Activated CD8-positive, alpha-beta memory T cell treated with anti-CD3 and anti-CD28 coated beads, Interleukin-2, amount 10 ng/mL, durations not matched to agents 7 days and 5 days (primary cell): Measurements from ENCODE around the gene DMD. TPM values are rescaled to one million over a fixed set of nuclear protein-coding genes. Genes with fewer than 3 reads are reported as not detected.

Experiments used
- ATAC-seq: fragments of 150-1000 bp; cut with Tn5 transposase; one replicate; pipeline ENCODE4 v1.10.0; 2021; ENCODE audit warnings: moderate library complexity
- CTCF ChIA-PET: fragments of 350-600 bp; sonication (Branson Sonifier 250); formaldehyde crosslinking; loops from one replicate; lab custom pipeline; 2021; ENCODE audit warnings: antibody characterized with exemption; lab: Charles Lee
- DNase-seq: peaks from one replicate; pipeline ENCODE4 v3.0.0-alpha.2; 2020
- H3K27ac Mint-ChIP-seq: one replicate; pipeline ENCODE4 v1.8.0; 2021; ENCODE audit warnings: mild to moderate bottlenecking, mixed read lengths
- H3K27me3 Mint-ChIP-seq: one replicate; pipeline ENCODE4 v1.8.0; 2021; ENCODE audit warnings: mixed read lengths
- H3K36me3 Mint-ChIP-seq: one replicate; pipeline ENCODE4 v1.8.0; 2021; ENCODE audit warnings: mild to moderate bottlenecking, mixed read lengths
- H3K4me1 Mint-ChIP-seq: one replicate; pipeline ENCODE4 v1.8.0; 2021; ENCODE audit warnings: mixed read lengths
- H3K4me3 Mint-ChIP-seq: one replicate; pipeline ENCODE4 v1.8.0; 2021; ENCODE audit warnings: mild to moderate bottlenecking, moderate library complexity, mixed read lengths
- H3K9me3 Mint-ChIP-seq: one replicate; pipeline ENCODE4 v1.8.0; 2022; ENCODE audit warnings: low read depth, mixed read lengths
- microRNA-seq: library from miRNA; unstranded; fragments of <30 nt; microRNA quantifications from one replicate; pipeline ENCODE4 v1.2.0, GENCODE V29; 2022
- total RNA-seq, 2 experiments: library from RNA; stranded (reverse); gene quantifications; one replicate each; pipeline ENCODE4 v1.2.3, GENCODE V29; 2021

DMD gene
- total RNA-seq, 2 experiments from 2014 or later, result 0.32 to 8.4 TPM

- CTCF ChIA-PET, result no interaction called here
- Mint-ChIP-seq H3K4me1 (peaks cover 14% of the 10 kb centered on the region), H3K36me3 (no peaks in the 10 kb centered on the region), H3K27me3 (peaks cover 2% of the 10 kb centered on the region), H3K9me3 (no peaks in the 10 kb centered on the region), H3K27ac (peak overlapping the region; percentile 28), H3K4me3 (no peak overlapping the region)
- ATAC-seq (peak; percentile 86), DNase-seq (peak; percentile 58)
Measured at GRCh38 chrX:31099536-31100090, 2111.7 kb downstream of the DMD start.

GRCh38 chrX:31098079-31098478 is 2113.3 kb downstream of the DMD start:
- no peak for ATAC-seq
- peaks cover 2% of the 10 kb centered on the region for H3K27me3 Mint-ChIP-seq
- no peak for DNase-seq
- H3K4me3 Mint-ChIP-seq, result no peak overlapping the region
- peaks cover 3% of the 10 kb centered on the region for H3K9me3 Mint-ChIP-seq
- no peaks in the 10 kb centered on the region for H3K36me3 Mint-ChIP-seq
- CTCF ChIA-PET, result no interaction called here
- no peak overlapping the region for H3K27ac Mint-ChIP-seq
- peaks cover 16% of the 10 kb centered on the region for H3K4me1 Mint-ChIP-seq

- ATAC-seq (no peak), DNase-seq (no peak)
- H3K9me3 Mint-ChIP-seq, result peaks cover 3% of the 10 kb centered on the region
- CTCF ChIA-PET, result no interaction called here
- no peak overlapping the region for H3K27ac Mint-ChIP-seq
- H3K4me3 Mint-ChIP-seq, result no peak overlapping the region
- peaks cover 2% of the 10 kb centered on the region for H3K27me3 Mint-ChIP-seq
- peaks cover 7% of the 10 kb centered on the region for H3K4me1 Mint-ChIP-seq
- H3K36me3 Mint-ChIP-seq, result no peaks in the 10 kb centered on the region
Measured at GRCh38 chrX:31093639-31093975, 2117.7 kb downstream of the DMD start.

GRCh38 chrX:31092970-31093638 is 2118.2 kb downstream of the DMD start:
- H3K36me3 Mint-ChIP-seq, result no peaks in the 10 kb centered on the region
- peak overlapping the region; percentile 14 for H3K27ac Mint-ChIP-seq
- peaks cover 3% of the 10 kb centered on the region for H3K9me3 Mint-ChIP-seq
- ATAC-seq, result no peak
- H3K27me3 Mint-ChIP-seq, result peaks cover 2% of the 10 kb centered on the region
- H3K4me1 Mint-ChIP-seq, result peaks cover 10% of the 10 kb centered on the region
- no peak for DNase-seq
- CTCF ChIA-PET, result no interaction called here
- H3K4me3 Mint-ChIP-seq, result no peak overlapping the region

GRCh38 chrX:31092476-31092875 is 2118.9 kb downstream of the DMD start:
- H3K4me1 Mint-ChIP-seq, result peaks cover 10% of the 10 kb centered on the region
- CTCF ChIA-PET, result no interaction called here
- H3K27me3 Mint-ChIP-seq, result peaks cover 2% of the 10 kb centered on the region
- no peaks in the 10 kb centered on the region for H3K36me3 Mint-ChIP-seq
- H3K9me3 Mint-ChIP-seq, result peaks cover 3% of the 10 kb centered on the region
- H3K4me3 Mint-ChIP-seq, result no peak overlapping the region
- no peak overlapping the region for H3K27ac Mint-ChIP-seq
- DNase-seq (no peak), ATAC-seq (no peak)

GRCh38 chrX:31091819-31092218 is 2119.5 kb downstream of the DMD start:
- no peak for DNase-seq
- Mint-ChIP-seq H3K36me3 (no peaks in the 10 kb centered on the region), H3K27ac (no peak overlapping the region), H3K27me3 (peaks cover 2% of the 10 kb centered on the region), H3K9me3 (peaks cover 3% of the 10 kb centered on the region), H3K4me1 (peaks cover 10% of the 10 kb centered on the region), H3K4me3 (no peak overlapping the region)
- CTCF ChIA-PET, result no interaction called here
- no peak for ATAC-seq

GRCh38 chrX:31074522-31074921 is 2136.8 kb downstream of the DMD start:
- peaks cover 2% of the 10 kb centered on the region for H3K4me1 Mint-ChIP-seq
- no peaks in the 10 kb centered on the region for H3K27me3 Mint-ChIP-seq
- no peak overlapping the region for H3K4me3 Mint-ChIP-seq
- CTCF ChIA-PET, result no interaction called here
- ATAC-seq (no peak), DNase-seq (no peak)
- no peak overlapping the region for H3K27ac Mint-ChIP-seq
- peaks cover 5% of the 10 kb centered on the region for H3K9me3 Mint-ChIP-seq
- no peaks in the 10 kb centered on the region for H3K36me3 Mint-ChIP-seq

GRCh38 chrX:31071725-31072124 is 2139.6 kb downstream of the DMD start, which contains the start of gene FTHL17:
FTHL17 (minus strand) TSS chrX:31072041; CDS start chrX:31071953, 88 bp downstream.
- Mint-ChIP-seq H3K27ac (no peak within 1 kb of the TSS), H3K4me1 (peaks cover 4% of the 10 kb centered on the region), H3K27me3 (no peaks in the 10 kb centered on the region), H3K4me3 (no peak within 1 kb of the TSS), H3K9me3 (peaks cover 5% of the 10 kb centered on the region), H3K36me3 (no peaks in the 10 kb centered on the region)
- DNase-seq (no peak), ATAC-seq (no peak)
- CTCF ChIA-PET, result no interaction called here

- peaks cover 4% of the 10 kb centered on the region for H3K4me1 Mint-ChIP-seq
- DNase-seq (no peak), ATAC-seq (no peak)
- no peak overlapping the region for H3K27ac Mint-ChIP-seq
- H3K36me3 Mint-ChIP-seq, result no peaks in the 10 kb centered on the region
- H3K27me3 Mint-ChIP-seq, result no peaks in the 10 kb centered on the region
- peaks cover 5% of the 10 kb centered on the region for H3K9me3 Mint-ChIP-seq
- CTCF ChIA-PET, result no interaction called here
- no peak overlapping the region for H3K4me3 Mint-ChIP-seq
Measured at GRCh38 chrX:31071262-31071661, 2140.1 kb downstream of the DMD start.

GRCh38 chrX:31070057-31070468 is 2141.3 kb downstream of the DMD start:
- Mint-ChIP-seq H3K27me3 (no peaks in the 10 kb centered on the region), H3K36me3 (no peaks in the 10 kb centered on the region), H3K9me3 (peaks cover 2% of the 10 kb centered on the region), H3K27ac (no peak overlapping the region), H3K4me3 (no peak overlapping the region), H3K4me1 (peaks cover 4% of the 10 kb centered on the region)
- ATAC-seq (no peak), DNase-seq (no peak)
- CTCF ChIA-PET, result no interaction called here

Small RNAs within 50 kb of the gene (microRNA-seq; reads per million reads assigned to microRNA genes)
- not detected for gene MIR3915
- gene MIR548F5, result not detected
